Breast epithelium (tissue), 4 donors: ENCODE results near the gene PTPRG. TPM values are rescaled to one million over a fixed set of nuclear protein-coding genes. Genes with fewer than 3 reads are reported as not detected.

Experiments
- DNase-seq, 2 donors: peaks; one replicate each; pipeline ENCODE4 v3.0.0-alpha.2; 2019; ENCODE audit warnings: low spot score in 2 of 2
- H3K27ac ChIP-seq, 2 donors: fragments of 200-600 bp; sonication (generic) in 1 of 2; one replicate each; pipeline ENCODE4 v1.5.1; 2016 to 2019; ENCODE audit warnings: mild to moderate bottlenecking in 1 of 2
- H3K27me3 ChIP-seq, 2 donors: fragments of 200-600 bp; sonication (generic) in 1 of 2; one replicate each; pipeline versions ENCODE4 v1.5.1 to v1.6.0; 2017 to 2019; ENCODE audit warnings: control low read depth in 1 of 2, mild to moderate bottlenecking in 1 of 2
- H3K36me3 ChIP-seq: fragments of 200-600 bp; one replicate; pipeline ENCODE4 v1.5.1; 2019
- H3K4me1 ChIP-seq, 2 donors: fragments of 200-600 bp; sonication (generic); one replicate each; pipeline ENCODE4 v1.5.1; 2016 to 2019; ENCODE audit warnings: control low read depth in 1 of 2
- H3K4me3 ChIP-seq, 3 donors: fragments of 200-600 bp; sonication (generic); 1 replicate in 2 of 3; 2 replicates in 1 of 3; pipeline ENCODE4 v1.5.1; 2016 to 2019; ENCODE audit warnings: mild to moderate bottlenecking in 3 of 3, moderate library complexity in 2 of 3
- H3K9me3 ChIP-seq, 2 donors: fragments of 200-600 bp; sonication (generic) in 1 of 2; one replicate each; pipeline ENCODE4 v1.5.1; 2016 to 2019; ENCODE audit warnings: control low read depth in 1 of 2
- CTCF ChIP-seq, 3 donors: fragments of 450-650 bp; IDR thresholded peaks; one replicate each; pipeline ENCODE4 v1.5.1; 2016 to 2017; ENCODE audit warnings: antibody characterized with exemption in 3 of 3, mild to moderate bottlenecking in 3 of 3, moderate library complexity in 3 of 3
- POLR2A ChIP-seq: fragments of 450-650 bp; IDR thresholded peaks from one replicate; pipeline ENCODE4 v1.6.1; 2016; ENCODE audit warnings: antibody characterized with exemption, mild to moderate bottlenecking, moderate library complexity
- POLR2AphosphoS5 ChIP-seq, 3 donors: sonication (generic); formaldehyde crosslinking; IDR thresholded peaks; one replicate each; pipeline ENCODE4 v1.6.1; 2017; ENCODE audit warnings: antibody characterized with exemption in 3 of 3
- intact Hi-C: fragments of 100-400 bp; cut with DNase I; formaldehyde crosslinking; loops from one replicate; pipeline ENCODE4 v1.15.1; 2023; ENCODE audit warnings: low total_unique reads
- total RNA-seq, 3 donors: library from RNA; depleted of rRNA; stranded (reverse); fragments of >200 nt; gene quantifications; one replicate each; pipeline ENCODE4 v1.1.0, GENCODE V29; 2016

The PTPRG gene
- total RNA-seq, 3 donors from 2014 or later = 42.3 to 179 (median 61.6) TPM

GRCh38 chr3:61639991-61640390, 78.6 kb downstream of the PTPRG start:
- intact Hi-C loops = no loop called here
- Histone ChIP-seq H3K4me3 (no peak overlapping the region), H3K27me3 (no peaks in the 10 kb centered on the region), H3K36me3 (no peaks in the 10 kb centered on the region), H3K27ac (no peak overlapping the region), H3K9me3 (no peaks in the 10 kb centered on the region), H3K4me1 (no peaks in the 10 kb centered on the region)
- TF ChIP-seq POLR2AphosphoS5 (IDR thresholded peaks at IDR 0.05) (no peak), CTCF (IDR thresholded peaks at IDR 0.05) (no peak), POLR2A (no peak)
- DNase-seq = no peak

- Histone ChIP-seq H3K27me3 (no peaks in the 10 kb centered on the region), H3K36me3 (no peaks in the 10 kb centered on the region), H3K27ac (no peak overlapping the region), H3K4me1 (no peaks in the 10 kb centered on the region), H3K4me3 (no peak overlapping the region), H3K9me3 (no peaks in the 10 kb centered on the region)
- DNase-seq = no peak
- intact Hi-C loops = no loop called here
- TF ChIP-seq CTCF (IDR thresholded peaks at IDR 0.05) (no peak), POLR2A (no peak), POLR2AphosphoS5 (IDR thresholded peaks at IDR 0.05) (no peak)
Observed at GRCh38 chr3:61645148-61645547, 83.8 kb downstream of the PTPRG start.

GRCh38 chr3:61646360-61646759, 85.0 kb downstream of the PTPRG start:
- H3K4me1 ChIP-seq = no peaks in the 10 kb centered on the region
- no peaks in the 10 kb centered on the region for H3K9me3 ChIP-seq
- no peaks in the 10 kb centered on the region for H3K36me3 ChIP-seq
- H3K27ac ChIP-seq = no peak overlapping the region
- intact Hi-C loops = no loop called here
- no peak for TF ChIP-seq POLR2A
- no peak for TF ChIP-seq POLR2AphosphoS5 (IDR thresholded peaks at IDR 0.05)
- TF ChIP-seq CTCF (IDR thresholded peaks at IDR 0.05) = no peak
- DNase-seq = no peak
- no peaks in the 10 kb centered on the region for H3K27me3 ChIP-seq
- H3K4me3 ChIP-seq = no peak overlapping the region

GRCh38 chr3:61646851-61647525, 85.6 kb downstream of the PTPRG start:
- TF ChIP-seq CTCF (IDR thresholded peaks at IDR 0.05) (no peak), POLR2AphosphoS5 (IDR thresholded peaks at IDR 0.05) (no peak), POLR2A (no peak)
- intact Hi-C loops = no loop called here
- Histone ChIP-seq H3K4me1 (no peaks in the 10 kb centered on the region), H3K36me3 (no peaks in the 10 kb centered on the region), H3K4me3 (no peak overlapping the region), H3K27me3 (no peaks in the 10 kb centered on the region), H3K9me3 (no peaks in the 10 kb centered on the region), H3K27ac (no peak overlapping the region)
- DNase-seq = no peak

- no peak for DNase-seq
- Histone ChIP-seq H3K36me3 (no peaks in the 10 kb centered on the region), H3K4me1 (no peaks in the 10 kb centered on the region), H3K9me3 (no peaks in the 10 kb centered on the region), H3K27ac (no peak overlapping the region), H3K27me3 (no peaks in the 10 kb centered on the region), H3K4me3 (no peak overlapping the region)
- no peak for TF ChIP-seq POLR2AphosphoS5 (IDR thresholded peaks at IDR 0.05)
- TF ChIP-seq POLR2A = no peak
- no peak for TF ChIP-seq CTCF (IDR thresholded peaks at IDR 0.05)
- intact Hi-C loops = no loop called here
Observed at GRCh38 chr3:61648481-61648880, 87.1 kb downstream of the PTPRG start.
